Measurements from ENCODE around the gene PATZ1. TPM values are rescaled to one million over a fixed set of nuclear protein-coding genes. Genes with fewer than 3 reads are reported as not detected.

The PATZ1 gene
- total and polyA plus RNA-seq, 2 experiments from 2014 or later: 24.8 to 46.4 TPM

DNA sequence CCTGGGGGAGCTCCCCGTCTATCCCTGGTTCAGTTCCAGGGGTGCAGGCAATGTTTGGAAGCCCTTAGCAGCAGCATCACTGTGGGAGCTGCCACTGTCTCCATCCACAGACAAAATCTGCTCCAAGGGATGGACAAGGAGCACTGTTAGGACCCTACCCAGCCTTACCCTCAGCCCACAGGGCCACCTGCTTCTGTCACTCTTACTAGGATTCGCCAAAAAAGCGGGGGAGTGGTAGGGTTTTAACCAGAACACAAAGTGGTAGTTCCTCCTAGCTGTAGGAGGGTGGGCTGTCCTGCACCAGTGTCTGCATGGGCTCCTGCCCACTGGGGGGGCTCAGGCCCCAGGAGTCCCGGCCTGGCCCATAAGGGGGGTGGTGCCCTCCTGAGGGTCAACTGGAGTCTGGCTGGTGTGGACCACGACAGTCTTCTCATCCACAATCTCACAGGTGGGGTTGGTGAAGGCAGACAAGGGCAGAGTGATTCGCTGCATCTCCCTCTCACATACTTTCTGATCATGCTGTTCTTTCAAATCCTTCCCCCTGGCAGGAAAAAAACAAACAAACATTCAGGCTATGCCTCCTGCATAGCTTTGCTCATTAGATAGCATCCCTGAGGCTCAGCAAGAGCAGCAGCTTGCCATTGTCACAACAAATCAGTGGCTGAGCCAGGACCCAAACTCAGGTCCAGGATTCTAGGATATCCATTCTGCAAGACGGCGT, 63.2 kb downstream of the PATZ1 start:
- H3K27me3 ChIP-seq: no peaks in the 10 kb centered on the region
- TF ChIP-seq CTCF (IDR thresholded peaks at IDR 0.05; ENCODE audit: low read depth, low read length): no peak
- peaks cover 8% of the 10 kb centered on the region for H3K4me1 ChIP-seq (ENCODE audit: low read depth)
- no peak overlapping the region for H3K27ac ChIP-seq
- H3K4me3 ChIP-seq: no peak overlapping the region
- H3K36me3 ChIP-seq: no peaks in the 10 kb centered on the region
- no peaks in the 10 kb centered on the region for H3K9me3 ChIP-seq (ENCODE audit: low read depth)
- no peak for DNase-seq (ENCODE audit: low read depth in 1 of 2, low spot score in 1 of 2)

DNA sequence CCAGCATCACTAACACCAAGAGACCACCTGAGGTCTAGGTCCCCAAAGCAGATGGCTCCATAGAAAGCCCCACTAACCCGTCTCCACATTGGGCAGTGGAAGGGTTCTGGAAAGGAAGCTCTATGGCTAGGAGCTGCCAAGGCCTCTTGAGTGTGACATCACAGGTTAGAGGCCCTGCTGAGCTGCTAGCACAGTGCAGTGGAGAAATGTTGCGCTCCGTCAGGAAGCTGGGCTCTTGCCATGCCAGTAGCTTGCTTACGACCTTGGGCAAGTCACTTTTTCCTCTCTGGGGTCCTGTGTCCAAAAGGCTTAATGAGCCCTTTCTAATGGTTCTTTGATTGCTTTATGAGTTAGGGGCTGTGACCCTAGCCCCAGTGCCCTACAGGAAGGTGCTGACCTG, 64.4 kb downstream of the PATZ1 start:
- Histone ChIP-seq H3K4me1 (ENCODE audit: low read depth) (peaks cover 8% of the 10 kb centered on the region), H3K36me3 (no peaks in the 10 kb centered on the region), H3K9me3 (ENCODE audit: low read depth) (no peaks in the 10 kb centered on the region), H3K4me3 (no peak overlapping the region), H3K27ac (no peak overlapping the region), H3K27me3 (no peaks in the 10 kb centered on the region)
- TF ChIP-seq CTCF (IDR thresholded peaks at IDR 0.05; ENCODE audit: low read depth, low read length): no peak
- DNase-seq (ENCODE audit: low read depth in 1 of 2, low spot score in 1 of 2): no peak

DNA sequence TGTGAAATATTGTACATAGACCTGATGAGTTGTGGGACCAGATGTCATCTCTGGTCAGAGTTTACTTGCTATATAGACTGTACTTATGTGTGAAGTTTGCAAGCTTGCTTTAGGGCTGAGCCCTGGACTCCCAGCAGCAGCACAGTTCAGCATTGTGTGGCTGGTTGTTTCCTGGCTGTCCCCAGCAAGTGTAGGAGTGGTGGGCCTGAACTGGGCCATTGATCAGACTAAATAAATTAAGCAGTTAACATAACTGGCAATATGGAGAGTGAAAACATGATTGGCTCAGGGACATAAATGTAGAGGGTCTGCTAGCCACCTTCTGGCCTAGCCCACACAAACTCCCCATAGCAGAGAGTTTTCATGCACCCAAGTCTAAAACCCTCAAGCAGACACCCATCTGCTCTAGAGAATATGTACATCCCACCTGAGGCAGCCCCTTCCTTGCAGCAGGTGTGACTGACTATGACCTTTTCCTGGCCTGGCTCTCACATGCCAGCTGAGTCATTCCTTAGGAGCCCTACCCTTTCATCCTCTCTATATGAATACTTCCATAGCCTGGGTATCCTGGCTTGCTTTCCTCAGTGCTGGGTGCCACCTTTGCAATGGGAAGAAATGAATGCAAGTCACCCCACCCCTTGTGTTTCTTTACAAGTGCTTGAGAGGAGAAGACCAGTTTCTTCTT, 66.2 kb downstream of the PATZ1 start:
- Histone ChIP-seq H3K9me3 (ENCODE audit: low read depth) (no peaks in the 10 kb centered on the region), H3K27ac (no peak overlapping the region), H3K36me3 (peaks cover 12% of the 10 kb centered on the region), H3K4me3 (no peak overlapping the region), H3K4me1 (ENCODE audit: low read depth) (peaks cover 4% of the 10 kb centered on the region), H3K27me3 (no peaks in the 10 kb centered on the region)
- TF ChIP-seq CTCF (IDR thresholded peaks at IDR 0.05; ENCODE audit: low read depth, low read length): no peak
- DNase-seq (ENCODE audit: low read depth in 1 of 2, low spot score in 1 of 2): no peak

DNA sequence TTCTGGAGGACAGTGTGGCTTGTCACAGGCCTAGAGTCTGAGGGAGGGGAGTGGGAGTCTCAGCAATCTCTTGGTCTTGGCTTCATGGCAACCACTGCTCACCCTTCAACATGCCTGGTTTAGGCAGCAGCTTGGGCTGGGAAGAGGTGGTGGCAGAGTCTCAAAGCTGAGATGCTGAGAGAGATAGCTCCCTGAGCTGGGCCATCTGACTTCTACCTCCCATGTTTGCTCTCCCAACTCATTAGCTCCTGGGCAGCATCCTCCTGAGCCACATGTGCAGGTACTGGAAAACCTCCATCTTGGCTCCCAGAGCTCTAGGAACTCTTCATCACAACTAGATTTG, 66.8 kb downstream of the PATZ1 start:
- TF ChIP-seq CTCF (IDR thresholded peaks at IDR 0.05; ENCODE audit: low read depth, low read length): no peak
- Histone ChIP-seq H3K9me3 (ENCODE audit: low read depth) (no peaks in the 10 kb centered on the region), H3K27ac (no peak overlapping the region), H3K36me3 (peaks cover 19% of the 10 kb centered on the region), H3K27me3 (no peaks in the 10 kb centered on the region), H3K4me3 (no peak overlapping the region), H3K4me1 (ENCODE audit: low read depth) (no peaks in the 10 kb centered on the region)
- no peak for DNase-seq (ENCODE audit: low read depth in 1 of 2, low spot score in 1 of 2)

GRCh38 chr22:31278626-31279326, 67.4 kb downstream of the PATZ1 start:
- peaks cover 21% of the 10 kb centered on the region for H3K36me3 ChIP-seq

More at GRCh38 chr22:31278626-31279326, 67.4 kb downstream of the PATZ1 start:
- no peak for DNase-seq (ENCODE audit: low read depth in 1 of 2, low spot score in 1 of 2)
- Histone ChIP-seq H3K9me3 (ENCODE audit: low read depth) (no peaks in the 10 kb centered on the region), H3K27me3 (no peaks in the 10 kb centered on the region), H3K4me3 (no peak overlapping the region), H3K27ac (no peak overlapping the region), H3K4me1 (ENCODE audit: low read depth) (no peaks in the 10 kb centered on the region)
- no peak for TF ChIP-seq CTCF (IDR thresholded peaks at IDR 0.05; ENCODE audit: low read depth, low read length)

Measured in cardiac muscle cell (in vitro differentiated cells and primary cell).